Transverse colon (tissue), 4 donors: ENCODE results near the gene AGAP1. TPM values are rescaled to one million over a fixed set of nuclear protein-coding genes. Genes with fewer than 3 reads are reported as not detected.

Source experiments
- DNase-seq: peaks from one replicate; pipeline ENCODE4 v3.0.0-alpha.2; 2019
- H3K27ac ChIP-seq, 4 donors: fragments of 200-600 bp; sonication (generic); 2 replicates each; pipeline ENCODE4 v1.5.1; 2016 to 2018; ENCODE audit warnings: inconsistent platforms in 4 of 4
- H3K27me3 ChIP-seq: fragments of 200-600 bp; sonication (generic); 2 replicates; pipeline ENCODE4 v1.5.1; 2017; ENCODE audit warnings: inconsistent platforms
- H3K36me3 ChIP-seq, 4 donors: fragments of 200-600 bp; sonication (generic); 2 replicates each; pipeline ENCODE4 v1.5.1; 2017 to 2019; ENCODE audit warnings: inconsistent platforms in 4 of 4
- H3K4me1 ChIP-seq, 4 donors: fragments of 200-600 bp; sonication (generic); 2 replicates each; pipeline ENCODE4 v1.5.1; 2017 to 2020; ENCODE audit warnings: inconsistent platforms in 4 of 4
- H3K4me3 ChIP-seq, 4 donors: fragments of 200-600 bp; sonication (generic); 1 replicate in 1 of 4; 2 replicates in 3 of 4; pipeline versions ENCODE4 v1.5.1 to v1.6.1; 2017 to 2019; ENCODE audit warnings: inconsistent platforms in 4 of 4
- H3K9me3 ChIP-seq, 2 donors: fragments of 200-600 bp; sonication (generic); 2 replicates each; pipeline ENCODE4 v1.5.1; 2017 to 2019; ENCODE audit warnings: inconsistent platforms in 2 of 2
- CTCF ChIP-seq, 5 experiments: fragments of 200-600 bp in 3 of 5; fragments of 450-650 bp in 2 of 5; sonication (generic) in 3 of 5; IDR thresholded peaks; 1 replicate in 2 of 5; 2 replicates in 3 of 5; pipeline ENCODE4 v1.5.1; 2016 to 2017; ENCODE audit warnings: antibody characterized with exemption in 5 of 5, inconsistent platforms in 3 of 5, mild to moderate bottlenecking in 2 of 5, moderate library complexity in 1 of 5
- EP300 ChIP-seq: sonication (generic); formaldehyde crosslinking; IDR thresholded peaks from one replicate; pipeline ENCODE4 v1.6.1; 2017; ENCODE audit warnings: antibody characterized with exemption, low read depth
- POLR2A ChIP-seq: fragments of 450-650 bp; IDR thresholded peaks from one replicate; pipeline ENCODE4 v1.6.1; 2016; ENCODE audit warnings: antibody characterized with exemption, mild to moderate bottlenecking, moderate library complexity
- POLR2AphosphoS5 ChIP-seq, 3 donors: sonication (generic); formaldehyde crosslinking; IDR thresholded peaks; one replicate each; pipeline ENCODE4 v1.6.1; 2016; ENCODE audit warnings: antibody characterized with exemption in 3 of 3
- WGBS, 2 donors: methylation state at CpG; one replicate each; pipeline ENCODE4 v1.1.5; 2018; ENCODE audit warnings: low coverage in 1 of 2; 5-methylcytosine and 5-hydroxymethylcytosine counted together
- in situ Hi-C, 4 donors: fragments of 200-750 bp; cut with MboI; loops; one replicate each; pipeline versions ENCODE4 v1.15.0 to v1.15.1; 2017; ENCODE audit warnings: low sequenced_read_pairs in 3 of 4, low pct_ligation_motif_present in 1 of 4, low pct_unique_long_range_greater_than_20kb in 1 of 4
- intact Hi-C: fragments of 100-400 bp; cut with DNase I; formaldehyde crosslinking; loops from one replicate; pipeline ENCODE4 v1.15.1; 2023; ENCODE audit warnings: low total_unique reads
- total RNA-seq, 4 donors: library from RNA; depleted of rRNA; stranded (reverse); fragments of >200 nt; gene quantifications; one replicate each; pipeline ENCODE4 v1.1.0, GENCODE V29; 2016

The AGAP1 gene
- total RNA-seq, 4 donors from 2014 or later, result 56.1 to 96.9 (median 71.2) TPM

- TF ChIP-seq POLR2AphosphoS5 (IDR thresholded peaks at IDR 0.05), result no peak
- TF ChIP-seq POLR2A, result no peak
- TF ChIP-seq CTCF (IDR thresholded peaks at IDR 0.05), result no peak
- no peak for TF ChIP-seq EP300
- intact Hi-C loops (no loop called here), in situ Hi-C loops (no loop called here)
- Histone ChIP-seq H3K4me1 (no peaks in the 10 kb centered on the region), H3K27me3 (no peaks in the 10 kb centered on the region), H3K27ac (no peak overlapping the region), H3K4me3 (no peak overlapping the region), H3K9me3 (no peaks in the 10 kb centered on the region), H3K36me3 (peaks cover 0 to 1% (median 0%) of the 10 kb centered on the region in 4 donors)
- 71 to 84% methylated on average over 1 to 10 of the region's 10 CpGs for WGBS, 2 donors
- DNase-seq, result no peak
Measured at GRCh38 chr2:235937087-235937486, 443.2 kb downstream of the AGAP1 start.

DNA sequence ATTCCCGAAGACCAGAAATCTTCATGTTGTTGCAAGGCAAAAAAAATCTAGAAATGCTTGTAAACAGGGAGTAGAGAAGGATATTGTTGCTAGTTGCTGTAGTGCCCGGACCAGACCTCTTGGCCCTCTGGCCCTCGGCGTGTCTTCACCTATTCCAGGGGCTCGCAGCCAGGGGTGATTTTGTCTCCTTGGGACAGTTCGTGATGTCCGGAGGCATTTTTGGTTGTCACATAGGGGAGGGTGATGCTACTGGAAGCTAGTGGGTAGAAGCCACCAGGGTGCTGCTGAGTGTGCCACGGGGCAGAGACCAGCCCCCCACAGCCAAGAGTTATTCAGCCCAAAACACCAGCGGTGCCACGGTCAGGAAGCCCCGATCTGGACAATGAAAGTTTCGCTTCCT, 443.7 kb downstream of the AGAP1 start:
- no peak for DNase-seq
- H3K27ac ChIP-seq, result no peak overlapping the region
- intact Hi-C loops (no loop called here), in situ Hi-C loops (no loop called here)
- no peaks in the 10 kb centered on the region for H3K4me1 ChIP-seq
- H3K36me3 ChIP-seq, result no peaks in the 10 kb centered on the region
- no peaks in the 10 kb centered on the region for H3K27me3 ChIP-seq
- H3K4me3 ChIP-seq, result no peak overlapping the region
- no peaks in the 10 kb centered on the region for H3K9me3 ChIP-seq
- 82 to 92% methylated on average over 2 to 12 of the region's 12 CpGs for WGBS, 2 donors
- TF ChIP-seq EP300 (no peak), CTCF (IDR thresholded peaks at IDR 0.05) (no peak), POLR2AphosphoS5 (IDR thresholded peaks at IDR 0.05) (no peak), POLR2A (no peak)

GRCh38 chr2:235937936-235938335, 444.1 kb downstream of the AGAP1 start:
- Histone ChIP-seq H3K9me3 (no peaks in the 10 kb centered on the region), H3K27ac (no peak overlapping the region), H3K36me3 (no peaks in the 10 kb centered on the region), H3K4me1 (no peaks in the 10 kb centered on the region), H3K27me3 (no peaks in the 10 kb centered on the region), H3K4me3 (no peak overlapping the region)
- DNase-seq, result no peak
- intact Hi-C loops, result no loop called here
- WGBS, 2 donors, result 88 to 100% methylated on average over 3 to 12 of the region's 12 CpGs
- in situ Hi-C loops, result no loop called here
- TF ChIP-seq EP300 (no peak), POLR2A (no peak), CTCF (IDR thresholded peaks at IDR 0.05) (no peak), POLR2AphosphoS5 (IDR thresholded peaks at IDR 0.05) (no peak)

- no peaks in the 10 kb centered on the region for H3K9me3 ChIP-seq
- in situ Hi-C loops, result no loop called here
- TF ChIP-seq CTCF (IDR thresholded peaks at IDR 0.05) (no peak), POLR2A (no peak), POLR2AphosphoS5 (IDR thresholded peaks at IDR 0.05) (no peak), EP300 (no peak)
- H3K4me1 ChIP-seq, result no peaks in the 10 kb centered on the region
- H3K4me3 ChIP-seq, result no peak overlapping the region
- no peak for DNase-seq
- H3K36me3 ChIP-seq, result no peaks in the 10 kb centered on the region
- H3K27ac ChIP-seq, result no peak overlapping the region
- no peaks in the 10 kb centered on the region for H3K27me3 ChIP-seq
- intact Hi-C loops, result no loop called here
- 88% methylated on average over 14 of the region's 14 CpGs; no CpG with 5 or more reads in 1 of the 2 donors for WGBS, 2 donors
Measured at GRCh38 chr2:235938611-235939010, 444.8 kb downstream of the AGAP1 start.
